ENCODE data around the gene SECISBP2. TPM values are rescaled to one million over a fixed set of nuclear protein-coding genes. Genes with fewer than 3 reads are reported as not detected.

SECISBP2 gene
- total RNA-seq, 4 donors from 2014 or later = 41.8 to 76.0 (median 59.8) TPM

DNA sequence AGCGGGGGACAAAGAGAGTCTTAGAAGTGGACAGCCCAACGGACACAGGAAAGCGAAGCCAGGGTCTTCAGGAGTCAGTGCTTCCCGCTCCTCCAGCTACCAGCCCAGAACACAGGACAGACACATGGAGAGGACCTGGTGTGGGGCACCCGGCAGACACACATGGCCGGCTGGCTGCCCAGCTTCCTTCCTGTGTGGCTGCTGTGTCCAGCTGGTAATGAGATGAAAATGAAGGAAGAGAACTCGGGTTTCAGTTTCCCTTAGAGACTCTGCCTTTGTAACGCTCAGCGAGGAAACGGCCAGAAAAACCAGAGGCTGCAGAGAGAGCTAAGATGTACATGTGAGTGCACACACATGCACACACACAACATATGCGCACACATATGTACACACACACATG is 87.5 kb downstream of the SECISBP2 start:
- Histone ChIP-seq H3K4me3 (no peak overlapping the region), H3K27me3 (no peaks in the 10 kb centered on the region), H3K9me3 (no peaks in the 10 kb centered on the region), H3K27ac (no peak overlapping the region), H3K4me1 (no peaks in the 10 kb centered on the region), H3K36me3 (no peaks in the 10 kb centered on the region)
- intact Hi-C loops (cut with DNase I; ENCODE audit: low total_unique reads) = no loop called here
- no peak for TF ChIP-seq POLR2A (IDR thresholded peaks at IDR 0.05)
- TF ChIP-seq, protein P1, sequence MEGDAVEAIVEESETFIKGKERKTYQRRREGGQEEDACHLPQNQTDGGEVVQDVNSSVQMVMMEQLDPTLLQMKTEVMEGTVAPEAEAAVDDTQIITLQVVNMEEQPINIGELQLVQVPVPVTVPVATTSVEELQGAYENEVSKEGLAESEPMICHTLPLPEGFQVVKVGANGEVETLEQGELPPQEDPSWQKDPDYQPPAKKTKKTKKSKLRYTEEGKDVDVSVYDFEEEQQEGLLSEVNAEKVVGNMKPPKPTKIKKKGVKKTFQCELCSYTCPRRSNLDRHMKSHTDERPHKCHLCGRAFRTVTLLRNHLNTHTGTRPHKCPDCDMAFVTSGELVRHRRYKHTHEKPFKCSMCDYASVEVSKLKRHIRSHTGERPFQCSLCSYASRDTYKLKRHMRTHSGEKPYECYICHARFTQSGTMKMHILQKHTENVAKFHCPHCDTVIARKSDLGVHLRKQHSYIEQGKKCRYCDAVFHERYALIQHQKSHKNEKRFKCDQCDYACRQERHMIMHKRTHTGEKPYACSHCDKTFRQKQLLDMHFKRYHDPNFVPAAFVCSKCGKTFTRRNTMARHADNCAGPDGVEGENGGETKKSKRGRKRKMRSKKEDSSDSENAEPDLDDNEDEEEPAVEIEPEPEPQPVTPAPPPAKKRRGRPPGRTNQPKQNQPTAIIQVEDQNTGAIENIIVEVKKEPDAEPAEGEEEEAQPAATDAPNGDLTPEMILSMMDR (IDR thresholded peaks at IDR 0.05) = no peak
- DNase-seq = no peak

DNA sequence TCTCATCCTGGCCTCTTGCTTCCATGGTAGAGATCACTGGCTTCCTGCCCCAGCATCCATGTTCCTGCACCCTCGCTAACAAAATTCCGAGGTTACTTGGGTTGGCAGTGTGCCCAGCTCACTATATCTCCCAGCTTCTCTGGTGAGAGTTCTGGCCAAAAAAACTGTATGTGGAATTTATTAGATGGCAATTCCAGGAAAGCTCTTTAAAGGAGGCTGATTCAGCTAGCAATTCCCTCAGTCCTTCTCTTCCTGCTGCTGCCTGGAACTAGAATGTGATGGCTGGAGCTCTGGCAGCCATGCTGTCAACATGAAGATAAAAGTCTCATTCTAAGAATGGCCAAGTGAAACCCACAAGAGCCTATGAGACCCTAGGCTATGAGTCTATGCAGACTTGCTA is 88.8 kb downstream of the SECISBP2 start:
- H3K4me3 ChIP-seq = no peak overlapping the region
- H3K36me3 ChIP-seq = no peaks in the 10 kb centered on the region
- H3K9me3 ChIP-seq = no peaks in the 10 kb centered on the region
- no peak for DNase-seq
- TF ChIP-seq POLR2A (IDR thresholded peaks at IDR 0.05) = no peak
- TF ChIP-seq, protein P1 (IDR thresholded peaks at IDR 0.05) = no peak
- intact Hi-C loops (cut with DNase I; ENCODE audit: low total_unique reads) = no loop called here
- no peaks in the 10 kb centered on the region for H3K27me3 ChIP-seq
- no peaks in the 10 kb centered on the region for H3K4me1 ChIP-seq
- no peak overlapping the region for H3K27ac ChIP-seq

DNA sequence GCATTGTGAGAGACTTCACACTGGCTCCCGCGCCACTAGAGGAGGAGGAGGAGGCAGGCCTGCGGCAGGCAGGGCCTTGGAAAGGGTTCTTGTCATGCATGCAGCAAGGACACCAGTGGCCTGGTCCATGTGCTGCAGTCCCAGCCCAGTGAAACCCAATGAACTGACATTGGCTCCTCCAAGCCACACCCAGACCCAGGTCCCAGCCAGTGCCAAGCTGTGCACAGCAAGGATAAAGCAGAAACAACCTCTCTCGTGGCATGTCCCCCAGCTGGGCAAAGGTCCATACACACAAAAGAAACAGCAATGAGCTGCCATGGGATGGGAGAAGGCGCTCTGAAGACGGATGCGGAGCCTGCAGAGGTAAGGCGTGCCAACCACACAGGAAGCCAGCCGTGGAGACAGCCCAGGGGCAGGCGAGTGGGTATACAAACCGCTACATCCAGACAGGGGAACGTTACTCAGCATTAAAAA is 90.4 kb downstream of the SECISBP2 start:
- TF ChIP-seq, protein P1 (IDR thresholded peaks at IDR 0.05) = no peak
- TF ChIP-seq POLR2A (IDR thresholded peaks at IDR 0.05) = no peak
- no peak for DNase-seq
- no peak overlapping the region for H3K27ac ChIP-seq
- no peaks in the 10 kb centered on the region for H3K9me3 ChIP-seq
- intact Hi-C loops (cut with DNase I; ENCODE audit: low total_unique reads) = no loop called here
- H3K4me3 ChIP-seq = no peak overlapping the region
- no peaks in the 10 kb centered on the region for H3K4me1 ChIP-seq
- H3K27me3 ChIP-seq = no peaks in the 10 kb centered on the region
- no peaks in the 10 kb centered on the region for H3K36me3 ChIP-seq

Small RNA genes within 50 kb of the gene (microRNA-seq; reads per million reads assigned to microRNA genes)
- gene MIR3153 (ENCODE audit: borderline microRNAs expressed, borderline replicate concordance) = not detected

Small RNA genes within 50 kb of the gene (small RNA-seq; reads per million reads assigned to genes)
- not detected for gene MIR3153

Other genes starting within 250 kb of the SECISBP2 start
- gene SHC3, start 139.7 kb upstream of the SECISBP2 start, total RNA-seq = 1 to 10 TPM in 3 of 4 donors, under 1 TPM in 1; 0.51 to 3.5 (median 2.5) TPM
- 10 to 100 TPM in 3 of 4 donors, 1 to 10 TPM in 1; 4.2 to 57.0 (median 19.1) TPM for gene CKS2, start 7.3 kb upstream of the SECISBP2 start, total RNA-seq
- gene SEMA4D, start 179.6 kb downstream of the SECISBP2 start, total RNA-seq = 10 to 100 TPM in 2 of 4 donors, 1 to 10 TPM in 2; 1.5 to 27.8 (median 11.6) TPM